Measurements from ENCODE around the gene BCOR. TPM values are rescaled to one million over a fixed set of nuclear protein-coding genes. Genes with fewer than 3 reads are reported as not detected.

Gene BCOR
- total RNA-seq, 1 donor from 2014 or later = 37.3 TPM

- peaks cover 2% of the 10 kb centered on the region for H3K9me3 Mint-ChIP-seq
- no peaks in the 10 kb centered on the region for H3K27me3 Mint-ChIP-seq
- TF ChIP-seq CTCF (conservative IDR thresholded peaks at IDR 0.05) = no peak
- no peak for DNase-seq (ENCODE audit: extremely low spot score, unreplicated experiment)
- peaks cover 9% of the 10 kb centered on the region for H3K4me1 Mint-ChIP-seq (ENCODE audit: unreplicated experiment)
- no peak overlapping the region for H3K27ac Mint-ChIP-seq
- peaks cover 30% of the 10 kb centered on the region for H3K36me3 Mint-ChIP-seq
- no peak overlapping the region for H3K4me3 Mint-ChIP-seq
Observed at GRCh38 chrX:40060356-40060845, 37.4 kb downstream of the BCOR start.

DNA sequence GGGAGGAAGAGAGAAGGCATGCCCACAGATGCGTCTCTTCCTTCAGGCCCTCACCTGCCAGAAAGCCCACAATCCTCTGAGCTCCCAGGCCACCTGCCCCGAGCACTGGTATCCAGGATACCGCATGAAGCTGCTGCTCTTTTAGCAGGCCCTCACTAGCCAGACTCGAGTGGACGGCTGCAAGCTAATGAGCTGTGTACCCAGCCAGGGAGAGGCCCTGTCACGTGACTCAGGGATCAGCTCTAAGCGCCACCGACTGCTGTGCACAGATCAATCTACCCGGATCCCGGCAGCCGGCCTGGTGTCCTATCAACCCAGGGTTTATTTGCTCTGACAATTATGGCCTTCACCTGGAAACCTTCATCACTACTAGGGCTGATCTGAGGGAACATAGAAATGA lies 39.0 kb downstream of the BCOR start:
- Mint-ChIP-seq H3K9me3 (peaks cover 6% of the 10 kb centered on the region), H3K36me3 (peaks cover 42% of the 10 kb centered on the region), H3K27me3 (no peaks in the 10 kb centered on the region), H3K27ac (no peak overlapping the region), H3K4me3 (no peak overlapping the region), H3K4me1 (ENCODE audit: unreplicated experiment) (peaks cover 8% of the 10 kb centered on the region)
- TF ChIP-seq CTCF (conservative IDR thresholded peaks at IDR 0.05) = no peak
- DNase-seq (ENCODE audit: extremely low spot score, unreplicated experiment) = no peak

DNA sequence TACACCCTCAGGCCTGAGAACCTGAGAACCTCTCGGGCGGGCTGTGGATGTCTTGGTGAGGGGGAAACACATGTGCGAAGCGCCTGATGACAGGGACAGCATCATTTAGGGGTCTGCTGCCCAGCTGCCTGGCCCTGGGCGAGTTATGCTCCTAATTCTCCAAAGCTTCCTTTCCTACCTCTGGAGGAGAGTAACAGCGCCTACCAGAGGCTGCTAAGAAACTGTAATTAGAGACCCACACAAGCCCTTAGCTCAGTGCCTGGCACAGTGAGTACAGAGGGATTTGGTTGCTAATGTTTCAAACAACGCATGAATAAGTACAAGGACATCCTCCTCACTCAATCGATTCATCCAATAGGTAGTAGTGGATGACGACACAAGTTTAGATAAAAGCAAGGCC lies 40.4 kb downstream of the BCOR start:
- TF ChIP-seq CTCF (conservative IDR thresholded peaks at IDR 0.05) = no peak
- Mint-ChIP-seq H3K27ac (no peak overlapping the region), H3K27me3 (no peaks in the 10 kb centered on the region), H3K4me3 (no peak overlapping the region), H3K4me1 (ENCODE audit: unreplicated experiment) (no peaks in the 10 kb centered on the region), H3K36me3 (peaks cover 44% of the 10 kb centered on the region), H3K9me3 (peaks cover 10% of the 10 kb centered on the region)
- no peak for DNase-seq (ENCODE audit: extremely low spot score, unreplicated experiment)

DNA sequence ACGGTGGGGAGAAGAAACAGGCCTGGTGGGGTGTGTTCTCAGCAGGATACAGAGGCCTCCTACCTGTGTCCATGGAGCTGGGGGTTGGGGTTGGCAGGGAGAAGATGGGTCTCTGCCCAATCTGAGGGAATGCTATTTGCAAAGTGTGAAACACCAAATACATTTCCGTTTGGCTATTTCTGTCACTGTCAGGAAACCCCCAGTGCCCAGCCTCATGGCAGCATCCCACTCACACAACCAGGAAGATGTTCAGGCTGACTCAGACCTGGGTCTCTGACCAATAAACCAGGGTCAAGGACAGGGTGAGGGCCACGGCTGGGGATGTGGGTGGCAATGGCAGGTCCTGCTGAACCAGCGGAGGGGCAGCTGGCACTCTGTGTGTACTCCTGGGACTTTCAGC lies 41.3 kb downstream of the BCOR start:
- no peak for DNase-seq (ENCODE audit: extremely low spot score, unreplicated experiment)
- H3K27me3 Mint-ChIP-seq = no peaks in the 10 kb centered on the region
- peaks cover 53% of the 10 kb centered on the region for H3K36me3 Mint-ChIP-seq
- peaks cover 17% of the 10 kb centered on the region for H3K9me3 Mint-ChIP-seq
- H3K27ac Mint-ChIP-seq = no peak overlapping the region
- H3K4me3 Mint-ChIP-seq = no peak overlapping the region
- no peak for TF ChIP-seq CTCF (conservative IDR thresholded peaks at IDR 0.05)
- no peaks in the 10 kb centered on the region for H3K4me1 Mint-ChIP-seq (ENCODE audit: unreplicated experiment)

DNA sequence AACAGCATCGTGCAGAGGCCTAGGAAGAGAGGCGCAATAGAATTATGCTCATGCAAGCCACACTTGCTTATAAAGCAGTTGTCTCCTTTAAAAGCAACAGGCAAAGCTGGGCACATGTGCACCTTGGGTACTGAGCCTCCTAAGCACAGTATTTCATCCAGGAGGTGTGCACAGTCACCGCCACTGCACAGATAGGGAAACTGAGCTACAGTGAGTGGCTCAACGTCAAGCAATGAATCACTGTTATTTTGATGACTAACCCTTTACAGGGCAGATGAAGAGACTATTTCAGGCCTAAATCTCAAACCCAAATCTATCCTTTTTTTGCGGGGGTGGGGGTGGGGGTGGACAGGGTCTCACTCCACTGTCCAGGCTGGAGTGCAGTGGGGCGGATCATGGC lies 42.3 kb downstream of the BCOR start:
- no peak for DNase-seq (ENCODE audit: extremely low spot score, unreplicated experiment)
- H3K36me3 Mint-ChIP-seq = peaks cover 59% of the 10 kb centered on the region

More for the DNA sequence above, 42.3 kb downstream of the BCOR start:
- Mint-ChIP-seq H3K9me3 (peaks cover 22% of the 10 kb centered on the region), H3K4me1 (ENCODE audit: unreplicated experiment) (no peaks in the 10 kb centered on the region), H3K27me3 (no peaks in the 10 kb centered on the region), H3K4me3 (no peak overlapping the region), H3K27ac (no peak overlapping the region)
- no peak for TF ChIP-seq CTCF (conservative IDR thresholded peaks at IDR 0.05)

Measured in type B pancreatic cell (in vitro differentiated cells).